ENCODE results near the gene MGAT5. TPM values are rescaled to one million over a fixed set of nuclear protein-coding genes. Genes with fewer than 3 reads are reported as not detected.

MGAT5 gene
- total RNA-seq, 1 donor from 2014 or later = 36.8 TPM

DNA sequence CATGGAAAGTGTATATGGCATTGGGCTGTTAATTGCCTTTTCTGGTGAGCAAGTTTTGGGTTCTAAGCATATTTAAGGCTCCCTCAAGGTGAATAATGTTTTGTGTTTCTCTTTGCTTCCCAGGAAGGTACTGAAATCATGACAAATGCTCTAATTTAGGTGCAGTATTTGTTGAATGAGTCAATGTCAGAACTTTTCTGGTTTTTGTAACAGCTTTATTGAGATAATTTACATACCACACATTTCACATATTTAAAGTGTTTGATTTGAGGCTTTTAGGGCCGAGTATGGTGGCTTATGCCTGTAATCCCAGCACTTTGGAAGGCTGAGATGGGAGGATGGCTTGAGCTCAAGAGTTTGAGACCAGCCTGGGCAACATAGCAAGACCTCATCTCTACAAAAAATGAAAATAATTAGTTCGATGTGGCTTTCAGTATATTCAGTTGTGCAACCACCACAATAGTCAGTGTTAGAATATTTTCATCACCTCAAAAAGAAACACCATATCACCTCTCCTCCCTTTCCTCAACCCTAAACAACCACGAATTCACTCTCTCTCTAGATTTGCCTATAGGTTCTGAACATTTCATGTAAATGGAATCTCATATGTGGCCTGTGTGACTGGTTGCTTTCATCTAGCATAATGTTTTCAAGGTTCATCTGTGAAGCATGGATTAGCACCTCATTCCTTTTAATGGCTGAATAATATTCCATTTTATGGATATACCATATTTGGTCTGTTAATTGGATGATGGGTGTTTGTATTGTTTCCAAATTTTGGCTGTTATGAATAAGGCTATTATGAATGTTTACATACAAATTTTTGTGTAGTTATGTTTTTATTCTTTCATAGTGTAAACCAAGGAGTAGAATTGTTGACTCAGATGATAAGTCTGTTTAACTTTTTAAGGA lies 54.9 kb downstream of the MGAT5 start:
- Mint-ChIP-seq H3K36me3 (ENCODE audit: low read depth) (peaks cover 2% of the 10 kb centered on the region), H3K27me3 (ENCODE audit: low read depth) (no peaks in the 10 kb centered on the region), H3K27ac (ENCODE audit: unreplicated experiment) (no peak overlapping the region), H3K4me3 (no peak overlapping the region), H3K4me1 (no peaks in the 10 kb centered on the region), H3K9me3 (peaks cover 2% of the 10 kb centered on the region)
- TF ChIP-seq CTCF (conservative IDR thresholded peaks at IDR 0.05) = no peak
- DNase-seq (ENCODE audit: low read depth, low spot score) = no peak

DNA sequence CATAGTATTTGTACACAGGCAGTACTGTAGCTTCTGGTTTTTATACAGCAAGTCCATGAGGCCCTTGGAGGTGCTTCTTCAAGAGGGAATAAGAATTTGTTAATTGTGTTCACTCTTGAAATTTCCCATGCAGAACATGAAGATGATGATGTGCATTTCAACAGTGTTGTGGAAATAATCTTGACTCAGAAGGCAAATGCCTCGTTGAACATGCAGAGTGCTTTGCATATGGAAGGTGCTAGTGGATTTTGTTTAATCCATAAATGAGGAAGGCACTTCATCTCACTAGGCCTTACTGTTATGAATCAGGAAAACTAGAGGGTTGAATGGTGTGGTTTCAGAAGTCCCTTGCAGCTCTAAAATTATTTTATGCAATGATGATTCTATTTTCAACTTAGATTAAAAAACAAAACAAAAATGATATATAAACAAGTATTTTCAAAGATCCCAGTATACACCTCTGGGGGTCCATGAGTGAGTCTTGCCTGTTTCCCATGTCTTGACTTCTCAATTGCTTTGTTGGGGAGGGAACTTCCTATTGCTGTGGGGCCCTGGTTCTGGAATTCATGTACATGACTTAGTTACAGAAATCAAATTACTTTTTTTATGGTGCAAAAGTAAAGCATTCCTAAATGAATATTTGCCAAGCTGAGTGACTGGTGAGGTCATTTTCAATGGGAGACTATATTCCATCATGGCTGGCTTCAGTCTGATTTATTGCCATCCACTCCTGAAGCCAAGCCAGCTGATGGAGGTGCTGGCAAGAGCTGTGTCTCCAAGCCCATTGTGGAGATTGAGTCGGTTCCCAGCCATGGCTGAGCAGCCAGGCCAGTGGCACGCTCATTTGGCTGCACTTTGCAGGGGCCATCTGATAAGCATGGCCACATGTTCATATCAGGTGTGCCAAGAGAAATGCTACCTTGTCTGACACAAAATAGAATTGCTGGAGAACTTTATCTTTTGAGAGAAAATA lies 56.5 kb downstream of the MGAT5 start:
- Mint-ChIP-seq H3K27ac (ENCODE audit: unreplicated experiment) (no peak overlapping the region), H3K9me3 (peaks cover 2% of the 10 kb centered on the region), H3K27me3 (ENCODE audit: low read depth) (no peaks in the 10 kb centered on the region)

GRCh38 chr2:134312482-134312881 lies 58.6 kb downstream of the MGAT5 start:
- TF ChIP-seq CTCF (conservative IDR thresholded peaks at IDR 0.05) = no peak
- no peak overlapping the region for H3K4me3 Mint-ChIP-seq
- peaks cover 2% of the 10 kb centered on the region for H3K36me3 Mint-ChIP-seq (ENCODE audit: low read depth)
- peaks cover 2% of the 10 kb centered on the region for H3K9me3 Mint-ChIP-seq
- H3K27ac Mint-ChIP-seq (ENCODE audit: unreplicated experiment) = peak overlapping the region; percentile 12
- DNase-seq (ENCODE audit: low read depth, low spot score) = no peak
- no peaks in the 10 kb centered on the region for H3K27me3 Mint-ChIP-seq (ENCODE audit: low read depth)
- no peaks in the 10 kb centered on the region for H3K4me1 Mint-ChIP-seq

More for the DNA sequence above, 56.5 kb downstream of the MGAT5 start:
- no peak for DNase-seq (ENCODE audit: low read depth, low spot score)
- H3K4me3 Mint-ChIP-seq = no peak overlapping the region
- H3K36me3 Mint-ChIP-seq (ENCODE audit: low read depth) = peaks cover 2% of the 10 kb centered on the region
- H3K4me1 Mint-ChIP-seq = no peaks in the 10 kb centered on the region
- TF ChIP-seq CTCF (conservative IDR thresholded peaks at IDR 0.05) = no peak

- no peak for TF ChIP-seq CTCF (conservative IDR thresholded peaks at IDR 0.05)
- Mint-ChIP-seq H3K4me3 (no peak overlapping the region), H3K36me3 (ENCODE audit: low read depth) (peaks cover under 1% of the 10 kb centered on the region), H3K4me1 (no peaks in the 10 kb centered on the region), H3K9me3 (peaks cover 2% of the 10 kb centered on the region), H3K27ac (ENCODE audit: unreplicated experiment) (no peak overlapping the region), H3K27me3 (ENCODE audit: low read depth) (no peaks in the 10 kb centered on the region)
- no peak for DNase-seq (ENCODE audit: low read depth, low spot score)
Observed at GRCh38 chr2:134314202-134314601, 60.3 kb downstream of the MGAT5 start.

DNA sequence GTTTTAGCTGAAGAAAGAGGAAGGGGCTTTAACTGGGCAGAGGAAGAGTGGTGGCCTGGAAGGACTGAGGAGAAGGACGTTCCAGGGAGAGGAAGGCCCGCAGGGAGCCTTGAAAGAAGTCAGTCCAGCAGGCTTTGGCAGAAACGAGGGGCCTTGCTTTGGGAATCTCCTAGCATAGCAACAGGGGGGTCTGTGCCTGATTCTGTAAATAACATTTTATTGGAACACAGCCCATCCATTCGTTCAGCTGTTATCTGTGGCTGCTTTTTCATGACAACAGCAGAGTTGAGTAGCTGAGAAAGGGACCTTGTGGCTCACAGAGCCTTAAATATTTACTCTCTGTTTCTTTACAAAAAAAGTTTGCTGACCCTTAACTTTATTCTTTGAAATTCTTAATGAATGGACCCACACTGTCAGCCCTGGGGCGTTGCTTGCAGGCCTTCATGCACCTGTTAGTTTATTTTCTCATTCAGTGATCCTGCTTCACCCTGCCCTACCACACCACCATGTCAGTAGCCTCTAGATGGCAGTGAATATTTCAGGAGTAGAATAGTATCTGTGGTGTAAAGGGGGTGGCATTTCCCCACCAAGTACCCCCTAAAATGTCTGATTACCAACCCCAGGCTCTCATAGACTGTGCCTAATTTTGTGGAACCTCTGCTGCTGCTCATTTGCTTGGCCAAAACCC lies 61.0 kb downstream of the MGAT5 start:
- Mint-ChIP-seq H3K27me3 (ENCODE audit: low read depth) (no peaks in the 10 kb centered on the region), H3K9me3 (no peaks in the 10 kb centered on the region), H3K4me1 (no peaks in the 10 kb centered on the region), H3K27ac (ENCODE audit: unreplicated experiment) (no peak overlapping the region), H3K36me3 (ENCODE audit: low read depth) (peaks cover 3% of the 10 kb centered on the region), H3K4me3 (no peak overlapping the region)
- DNase-seq (ENCODE audit: low read depth, low spot score) = no peak
- TF ChIP-seq CTCF (conservative IDR thresholded peaks at IDR 0.05) = no peak
